Measurements from ENCODE around the gene HAPLN1. TPM values are rescaled to one million over a fixed set of nuclear protein-coding genes. Genes with fewer than 3 reads are reported as not detected.

HAPLN1 gene
- total RNA-seq, 4 donors from 2014 or later = 2.0 TPM; not detected in 3

- intact Hi-C loops (cut with DNase I; ENCODE audit: low total_unique reads) = no loop called here
- H3K9me3 ChIP-seq = no peaks in the 10 kb centered on the region
- no peak overlapping the region for H3K4me3 ChIP-seq
- H3K36me3 ChIP-seq = no peaks in the 10 kb centered on the region
- DNase-seq = no peak
- H3K27me3 ChIP-seq = no peaks in the 10 kb centered on the region
- no peaks in the 10 kb centered on the region for H3K4me1 ChIP-seq
- TF ChIP-seq, protein P1, sequence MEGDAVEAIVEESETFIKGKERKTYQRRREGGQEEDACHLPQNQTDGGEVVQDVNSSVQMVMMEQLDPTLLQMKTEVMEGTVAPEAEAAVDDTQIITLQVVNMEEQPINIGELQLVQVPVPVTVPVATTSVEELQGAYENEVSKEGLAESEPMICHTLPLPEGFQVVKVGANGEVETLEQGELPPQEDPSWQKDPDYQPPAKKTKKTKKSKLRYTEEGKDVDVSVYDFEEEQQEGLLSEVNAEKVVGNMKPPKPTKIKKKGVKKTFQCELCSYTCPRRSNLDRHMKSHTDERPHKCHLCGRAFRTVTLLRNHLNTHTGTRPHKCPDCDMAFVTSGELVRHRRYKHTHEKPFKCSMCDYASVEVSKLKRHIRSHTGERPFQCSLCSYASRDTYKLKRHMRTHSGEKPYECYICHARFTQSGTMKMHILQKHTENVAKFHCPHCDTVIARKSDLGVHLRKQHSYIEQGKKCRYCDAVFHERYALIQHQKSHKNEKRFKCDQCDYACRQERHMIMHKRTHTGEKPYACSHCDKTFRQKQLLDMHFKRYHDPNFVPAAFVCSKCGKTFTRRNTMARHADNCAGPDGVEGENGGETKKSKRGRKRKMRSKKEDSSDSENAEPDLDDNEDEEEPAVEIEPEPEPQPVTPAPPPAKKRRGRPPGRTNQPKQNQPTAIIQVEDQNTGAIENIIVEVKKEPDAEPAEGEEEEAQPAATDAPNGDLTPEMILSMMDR (IDR thresholded peaks at IDR 0.05) = no peak
- TF ChIP-seq POLR2A (IDR thresholded peaks at IDR 0.05) = no peak
- no peak overlapping the region for H3K27ac ChIP-seq
These were observed 80.7 kb downstream of the HAPLN1 start for GRCh38 chr5:83639911-83640310.

DNA sequence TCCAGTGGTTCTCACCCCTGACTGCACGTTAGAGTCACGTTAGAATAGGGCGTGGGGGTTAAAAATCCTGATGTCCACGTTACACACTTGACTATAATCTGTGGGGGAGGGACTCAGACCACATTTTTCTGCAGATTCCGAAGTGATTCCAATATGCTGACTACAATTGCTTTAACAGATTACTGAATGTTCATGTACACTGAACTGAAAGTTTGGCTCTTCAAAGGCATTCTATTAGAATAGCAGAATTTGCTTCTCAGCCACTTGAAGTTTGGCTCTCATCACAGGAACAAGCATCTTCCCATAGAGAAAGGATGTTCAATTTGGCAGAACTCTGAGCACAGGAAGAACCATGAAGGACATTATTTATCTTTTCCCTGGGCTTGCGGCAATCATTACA is 84.5 kb downstream of the HAPLN1 start:
- Histone ChIP-seq H3K9me3 (no peaks in the 10 kb centered on the region), H3K4me3 (no peak overlapping the region), H3K36me3 (no peaks in the 10 kb centered on the region), H3K27me3 (no peaks in the 10 kb centered on the region), H3K27ac (no peak overlapping the region), H3K4me1 (no peaks in the 10 kb centered on the region)
- TF ChIP-seq, protein P1 (IDR thresholded peaks at IDR 0.05) = no peak
- TF ChIP-seq POLR2A (IDR thresholded peaks at IDR 0.05) = no peak
- intact Hi-C loops (cut with DNase I; ENCODE audit: low total_unique reads) = no loop called here
- DNase-seq = no peak

DNA sequence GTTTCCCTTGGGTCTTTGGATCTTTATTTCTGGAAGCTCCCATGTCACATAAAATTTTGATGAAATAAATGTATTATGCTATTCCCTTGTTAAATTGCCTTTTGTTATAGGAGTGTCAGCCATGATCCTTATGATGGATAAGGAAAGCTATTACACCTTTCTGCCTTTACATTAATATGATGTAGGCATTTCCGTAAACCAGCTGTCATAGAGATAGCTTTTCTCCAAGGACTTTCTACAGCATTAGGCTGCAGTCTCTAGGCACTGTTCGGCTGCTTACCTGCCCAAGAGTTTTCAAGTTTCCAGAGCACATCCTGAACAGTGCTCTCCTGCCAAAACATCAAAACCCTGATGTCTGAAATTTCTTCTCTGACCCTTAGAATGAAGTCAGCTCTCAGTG is 87.4 kb downstream of the HAPLN1 start:
- Histone ChIP-seq H3K9me3 (no peaks in the 10 kb centered on the region), H3K4me1 (no peaks in the 10 kb centered on the region), H3K27me3 (no peaks in the 10 kb centered on the region), H3K27ac (no peak overlapping the region), H3K36me3 (no peaks in the 10 kb centered on the region), H3K4me3 (no peak overlapping the region)
- TF ChIP-seq, protein P1 (IDR thresholded peaks at IDR 0.05) = no peak
- TF ChIP-seq POLR2A (IDR thresholded peaks at IDR 0.05) = no peak
- DNase-seq = no peak
- intact Hi-C loops (cut with DNase I; ENCODE audit: low total_unique reads) = no loop called here

DNA sequence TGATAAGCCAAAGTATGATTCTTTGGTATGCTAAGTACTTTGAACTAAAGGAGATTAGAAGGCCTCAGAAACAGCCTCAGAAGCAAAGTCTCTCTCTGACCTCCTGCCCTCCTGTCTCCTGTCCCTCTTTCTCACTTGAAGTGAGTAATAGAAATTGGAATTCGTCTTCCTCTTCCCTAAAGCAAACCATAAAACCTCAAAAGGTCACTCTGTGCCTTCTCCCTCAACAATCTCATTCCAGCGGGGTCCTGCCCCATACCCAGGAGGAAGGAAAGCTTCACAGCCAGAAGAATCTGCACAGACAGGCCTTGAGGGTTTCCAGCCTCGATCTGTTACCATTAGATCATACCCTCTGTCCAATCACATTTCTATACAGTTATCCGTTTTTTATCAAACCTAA is 87.8 kb downstream of the HAPLN1 start:
- no peaks in the 10 kb centered on the region for H3K36me3 ChIP-seq
- H3K27me3 ChIP-seq = no peaks in the 10 kb centered on the region
- no peak overlapping the region for H3K4me3 ChIP-seq
- DNase-seq = no peak
- intact Hi-C loops (cut with DNase I; ENCODE audit: low total_unique reads) = no loop called here
- no peak for TF ChIP-seq POLR2A (IDR thresholded peaks at IDR 0.05)
- TF ChIP-seq, protein P1 (IDR thresholded peaks at IDR 0.05) = no peak
- no peaks in the 10 kb centered on the region for H3K9me3 ChIP-seq
- no peaks in the 10 kb centered on the region for H3K4me1 ChIP-seq
- H3K27ac ChIP-seq = no peak overlapping the region

GRCh38 chr5:83628360-83628759 is 92.3 kb downstream of the HAPLN1 start:
- no peak for TF ChIP-seq POLR2A (IDR thresholded peaks at IDR 0.05)
- TF ChIP-seq, protein P1 (IDR thresholded peaks at IDR 0.05) = no peak
- no peak overlapping the region for H3K4me3 ChIP-seq
- H3K36me3 ChIP-seq = no peaks in the 10 kb centered on the region
- H3K9me3 ChIP-seq = no peaks in the 10 kb centered on the region
- DNase-seq = no peak
- H3K27ac ChIP-seq = no peak overlapping the region
- no peaks in the 10 kb centered on the region for H3K4me1 ChIP-seq
- intact Hi-C loops (cut with DNase I; ENCODE audit: low total_unique reads) = no loop called here
- H3K27me3 ChIP-seq = no peaks in the 10 kb centered on the region
